LHCN-M2 (cell line): ENCODE results near the gene AIP. TPM values are rescaled to one million over a fixed set of nuclear protein-coding genes. Genes with fewer than 3 reads are reported as not detected.
"Not testable (repeated sequence)": the region's sequence is repeated elsewhere in the genome, so short reads cannot be mapped to it uniquely, and the experiment has no call there.

ENCODE experiments used
- DNase-seq: peaks from one replicate; pipeline ENCODE4 v3.0.0-alpha.2; 2012; ENCODE audit warnings: low read depth
- total RNA-seq: library from RNA; depleted of rRNA; stranded (reverse); fragments of >200 nt; gene quantifications from 2 replicates; pipeline ENCODE4 v1.2.3, GENCODE V29; 2014

AIP gene
- total RNA-seq, 1 experiment from 2014 or later, result 78.2 TPM

GRCh38 chr11:67505605-67506396 lies 23.0 kb downstream of the AIP start:
- peak; percentile 97 for DNase-seq

DNA sequence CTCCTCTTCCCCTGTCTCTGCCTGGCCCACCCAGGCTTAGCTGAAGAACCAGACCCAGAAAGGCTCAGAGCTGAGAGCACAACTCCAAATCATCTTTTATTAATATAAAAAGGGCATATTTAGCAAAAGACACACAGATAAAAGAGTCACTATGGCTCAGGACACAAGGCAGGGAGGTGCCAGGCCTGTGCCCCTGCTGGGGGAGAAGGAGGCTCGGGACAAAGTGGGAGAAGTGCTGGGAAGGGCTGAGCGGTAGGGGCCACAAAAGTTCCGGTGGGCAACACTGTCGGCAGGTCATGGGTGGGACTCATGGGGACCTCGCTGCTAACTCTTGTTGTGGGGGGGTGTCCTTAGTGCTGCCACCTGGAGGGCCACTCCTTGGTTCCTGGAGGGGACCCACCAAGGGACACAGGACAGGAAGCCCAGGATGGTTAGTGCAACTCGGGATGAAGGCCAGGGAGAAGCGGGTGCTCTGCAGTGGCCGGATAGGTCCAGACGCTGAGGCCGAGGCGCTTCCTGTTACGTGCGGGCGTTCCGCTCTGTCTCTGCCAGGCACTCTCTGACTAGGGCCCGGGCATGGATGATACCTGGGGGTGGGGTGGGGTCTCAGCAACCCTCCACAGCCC lies 23.7 kb downstream of the AIP start:
- DNase-seq, result no peak

DNA sequence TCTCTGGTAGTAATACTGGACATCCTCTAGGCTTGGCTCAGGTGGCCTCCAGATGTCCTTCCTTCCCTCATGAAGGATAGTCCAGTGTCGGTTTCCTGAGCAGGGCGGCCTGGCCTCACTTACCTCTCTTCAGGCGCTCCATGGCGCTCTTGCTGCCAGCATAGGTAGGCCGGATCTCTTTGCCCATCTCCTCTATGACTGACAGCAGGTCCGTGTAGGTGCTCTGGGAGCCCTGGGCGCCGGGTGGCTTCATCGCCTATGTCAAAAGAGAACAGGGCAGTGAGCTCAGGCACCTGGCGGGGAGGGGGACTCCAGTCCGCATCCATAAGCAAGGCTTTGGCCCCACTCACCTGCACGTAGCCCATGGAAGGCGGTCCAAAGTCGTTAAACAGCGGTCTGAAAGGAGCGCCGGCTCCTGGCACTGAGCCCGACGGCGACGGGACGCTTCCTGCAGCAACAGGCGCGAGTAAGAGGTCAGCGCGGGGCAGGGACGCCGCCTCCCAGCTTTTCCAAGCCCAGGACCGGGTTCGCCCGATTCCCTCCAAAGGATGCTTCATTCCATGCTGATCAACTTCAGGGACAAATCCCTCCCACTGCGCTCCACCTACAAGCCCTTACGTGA lies 24.5 kb downstream of the AIP start:
- no peak for DNase-seq

GRCh38 chr11:67507864-67508485 lies 25.1 kb downstream of the AIP start, which contains the start of gene CDK2AP2:
TSS of gene CDK2AP2 (minus strand) at chr11:67508162. CDS start at chr11:67508082, 80 bp downstream.
- peak; percentile 99 for DNase-seq

DNA sequence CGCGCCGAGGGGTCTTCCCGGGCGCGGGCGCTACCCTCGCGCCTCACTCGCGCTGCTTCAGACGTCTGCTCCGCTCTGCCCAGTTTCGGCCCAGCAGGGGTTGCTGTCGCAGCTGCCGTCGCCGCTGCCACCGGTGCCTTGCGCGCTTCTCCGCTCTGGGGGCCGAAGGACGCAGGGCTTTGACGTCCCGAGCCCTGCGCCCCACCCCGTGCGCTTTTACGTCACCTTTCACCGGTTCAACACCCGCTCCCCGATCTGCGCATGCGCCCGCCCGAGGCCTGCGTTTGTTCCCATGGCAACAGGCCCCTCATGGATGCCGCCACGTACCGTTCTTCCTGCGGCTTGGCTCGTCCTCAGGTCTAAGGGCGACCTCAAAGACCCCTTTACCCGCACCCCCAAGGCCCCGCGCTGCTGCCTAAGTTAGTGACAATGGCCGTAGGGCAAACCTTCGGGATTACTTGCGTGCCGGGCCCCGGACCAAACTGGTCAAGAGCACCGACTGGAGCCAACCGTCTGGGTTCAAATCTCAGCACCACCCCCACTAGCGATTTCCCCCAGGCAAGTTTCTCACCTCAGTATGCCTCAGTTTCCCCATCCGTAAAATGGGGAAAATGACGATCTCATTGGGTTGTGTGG lies 25.8 kb downstream of the AIP start:
- DNase-seq, result peak; percentile 92

DNA sequence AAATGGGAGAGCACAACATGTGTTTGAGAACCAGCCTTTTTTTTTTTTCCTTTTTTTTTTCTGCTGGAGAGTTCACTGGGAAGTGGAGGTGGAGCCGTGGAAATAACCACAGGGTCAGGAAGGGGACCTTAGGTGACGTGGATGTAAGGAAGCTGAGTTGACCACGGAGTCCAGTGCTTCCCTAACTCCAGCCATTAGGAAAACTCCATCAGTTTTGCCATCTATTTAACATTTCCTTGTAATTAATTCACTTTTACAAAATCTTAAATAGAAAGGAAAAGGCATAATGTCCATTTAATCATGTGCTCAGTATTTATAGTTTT lies 27.2 kb downstream of the AIP start:
- peak; percentile 6 for DNase-seq

DNA sequence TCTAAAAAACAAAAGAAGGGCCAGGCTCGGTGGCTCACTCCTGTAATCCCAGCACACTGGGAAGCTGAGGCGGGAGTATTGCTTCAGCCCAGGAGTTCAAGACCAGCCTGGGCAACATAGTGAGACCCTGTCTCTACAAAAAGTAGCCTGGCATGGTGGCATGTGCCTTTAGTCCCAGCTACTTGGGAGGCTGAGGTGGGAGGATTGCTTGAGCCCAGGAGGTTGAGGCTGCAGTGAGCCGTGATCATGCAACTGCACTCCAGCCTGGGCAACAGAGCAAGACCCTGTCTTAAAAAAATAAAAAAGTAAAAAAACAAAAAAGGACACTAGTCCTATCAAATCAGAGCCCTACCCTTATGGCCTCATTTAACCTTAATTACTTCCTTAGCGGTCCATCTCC lies 28.7 kb downstream of the AIP start:
- not testable (repeated sequence) for DNase-seq

- DNase-seq, result no peak
Observed at GRCh38 chr11:67514116-67514515, 31.3 kb downstream of the AIP start.

GRCh38 chr11:67516806-67517205 lies 34.0 kb downstream of the AIP start:
- no peak for DNase-seq

- DNase-seq, result no peak
Observed at GRCh38 chr11:67517784-67518552, 35.1 kb downstream of the AIP start.

DNA sequence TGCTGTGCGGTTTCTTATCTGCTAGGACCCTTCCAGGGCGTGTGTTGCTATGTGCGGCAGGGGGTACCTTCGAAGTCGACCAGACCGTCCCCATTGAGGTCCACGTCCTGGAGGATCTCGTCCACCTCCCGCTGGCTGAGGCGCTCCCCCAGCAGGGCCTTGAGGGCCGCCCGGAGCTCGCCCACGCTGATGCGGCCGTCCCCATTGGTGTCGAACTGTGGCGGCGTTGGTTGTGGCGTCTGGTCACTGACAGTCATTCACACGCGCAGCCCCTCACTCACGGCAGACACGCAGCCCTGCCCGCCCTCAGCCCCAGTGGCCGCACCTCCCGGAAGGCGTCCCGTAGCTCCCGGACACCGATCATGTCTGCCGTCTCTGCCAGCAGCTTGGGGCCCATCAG lies 36.9 kb downstream of the AIP start:
- DNase-seq, result no peak

DNA sequence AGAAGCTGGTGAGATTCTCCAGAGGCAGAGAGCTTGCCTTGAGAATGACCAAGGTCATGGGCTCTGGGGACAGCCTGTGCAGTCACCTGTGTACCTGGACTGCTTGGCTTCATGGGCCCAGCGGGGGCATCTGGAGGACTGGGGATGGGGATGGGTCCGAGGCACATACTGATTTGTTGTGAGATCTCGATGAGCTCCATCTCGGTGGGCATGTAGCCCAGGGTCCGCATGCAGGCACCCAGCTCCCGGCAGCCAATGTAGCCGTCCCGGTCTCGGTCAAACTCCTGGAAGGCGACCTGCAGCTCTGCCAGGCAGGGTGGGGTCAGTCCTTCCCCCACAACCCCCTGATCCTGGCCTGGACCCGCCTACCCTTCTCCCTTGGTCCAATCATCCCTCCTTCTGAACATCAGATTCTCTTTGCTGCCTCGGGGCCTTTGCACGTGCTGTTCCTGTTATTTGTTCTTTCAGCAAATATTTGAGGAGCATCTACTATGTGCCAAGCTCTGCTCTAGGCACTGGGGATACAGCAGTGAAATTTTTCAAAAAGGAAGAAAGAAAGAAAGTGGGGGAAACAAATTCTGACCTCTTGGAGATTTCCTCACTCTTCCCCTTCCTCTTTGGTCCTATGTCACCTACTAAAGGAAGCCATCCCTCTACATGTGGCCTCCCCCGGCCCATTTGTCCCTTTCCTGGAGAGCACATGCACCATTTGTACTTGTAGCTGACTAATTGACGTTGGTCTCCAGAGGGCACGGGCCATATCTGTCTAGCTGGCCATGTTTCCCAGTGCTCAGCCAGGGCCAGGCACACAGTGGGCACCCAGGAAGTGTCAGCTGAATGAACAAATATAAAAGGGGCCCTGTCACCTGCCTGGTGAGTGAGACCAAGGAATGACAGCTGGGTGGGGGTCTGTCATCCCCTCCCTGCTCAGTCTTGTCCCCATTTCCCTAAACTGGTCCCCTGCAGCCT lies 38.3 kb downstream of the AIP start:
- DNase-seq, result no peak

DNA sequence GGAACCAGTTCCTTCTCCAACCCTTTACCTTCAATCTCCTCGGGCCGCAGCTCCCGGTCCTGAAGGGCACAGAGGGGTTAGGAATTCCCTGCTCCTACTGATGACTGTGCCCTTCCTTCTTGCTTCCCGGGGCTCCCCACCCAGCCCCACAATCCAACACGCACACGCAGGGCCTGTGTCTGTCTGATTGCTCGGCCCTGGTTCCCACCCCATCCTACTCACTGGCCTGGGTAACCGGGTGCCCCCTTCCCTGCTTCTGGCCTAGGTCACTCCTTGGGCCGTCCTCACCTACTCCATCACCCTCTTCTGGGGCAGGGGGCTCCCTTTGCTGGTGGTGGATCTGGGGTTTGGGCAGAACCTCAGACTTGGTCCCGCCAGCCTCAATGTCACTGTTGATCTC lies 39.1 kb downstream of the AIP start:
- no peak for DNase-seq

- no peak for DNase-seq
Observed at GRCh38 chr11:67522338-67522737, 39.5 kb downstream of the AIP start.

DNA sequence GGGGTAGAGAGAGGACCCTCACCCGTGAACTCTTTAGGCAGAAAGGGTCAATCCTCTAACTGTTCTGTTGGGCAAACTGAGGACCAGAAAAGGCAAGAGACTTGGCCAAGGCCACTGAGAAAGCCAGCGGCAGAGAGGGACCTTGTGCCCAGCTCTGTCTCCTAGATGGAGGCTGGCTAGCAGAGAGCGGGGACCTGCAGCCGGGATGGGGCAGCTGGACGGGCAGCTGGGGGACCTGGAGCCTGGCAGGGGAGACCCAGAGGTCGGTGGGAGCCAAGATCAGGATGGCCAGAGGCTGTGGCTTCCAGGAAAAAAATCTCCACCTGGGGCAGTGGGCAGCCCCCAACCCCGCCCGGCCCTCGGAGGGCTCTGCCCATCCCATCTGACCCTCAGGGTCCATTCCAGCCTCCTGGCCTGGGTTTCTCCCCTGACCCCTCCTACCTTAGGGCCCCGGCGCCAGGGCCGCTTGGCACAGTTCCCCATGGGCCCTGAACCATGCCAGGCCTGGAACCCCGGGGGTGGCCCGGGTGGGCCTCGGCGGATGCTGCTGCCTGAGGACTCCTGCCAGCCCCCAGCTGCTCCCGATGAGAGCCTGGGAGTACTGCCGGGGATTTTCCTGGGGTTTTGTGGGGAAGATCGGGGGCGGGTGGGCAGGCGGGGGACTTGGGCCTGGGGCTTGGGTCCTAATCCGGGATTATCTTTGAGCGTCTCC lies 40.2 kb downstream of the AIP start, which contains the start of gene CABP2:
Gene CABP2, minus strand, starts transcription at position 603 of the 712 bp plus-strand sequence. Its CDS starts 120 bp downstream, at position 483.
- DNase-seq, result no peak

DNA sequence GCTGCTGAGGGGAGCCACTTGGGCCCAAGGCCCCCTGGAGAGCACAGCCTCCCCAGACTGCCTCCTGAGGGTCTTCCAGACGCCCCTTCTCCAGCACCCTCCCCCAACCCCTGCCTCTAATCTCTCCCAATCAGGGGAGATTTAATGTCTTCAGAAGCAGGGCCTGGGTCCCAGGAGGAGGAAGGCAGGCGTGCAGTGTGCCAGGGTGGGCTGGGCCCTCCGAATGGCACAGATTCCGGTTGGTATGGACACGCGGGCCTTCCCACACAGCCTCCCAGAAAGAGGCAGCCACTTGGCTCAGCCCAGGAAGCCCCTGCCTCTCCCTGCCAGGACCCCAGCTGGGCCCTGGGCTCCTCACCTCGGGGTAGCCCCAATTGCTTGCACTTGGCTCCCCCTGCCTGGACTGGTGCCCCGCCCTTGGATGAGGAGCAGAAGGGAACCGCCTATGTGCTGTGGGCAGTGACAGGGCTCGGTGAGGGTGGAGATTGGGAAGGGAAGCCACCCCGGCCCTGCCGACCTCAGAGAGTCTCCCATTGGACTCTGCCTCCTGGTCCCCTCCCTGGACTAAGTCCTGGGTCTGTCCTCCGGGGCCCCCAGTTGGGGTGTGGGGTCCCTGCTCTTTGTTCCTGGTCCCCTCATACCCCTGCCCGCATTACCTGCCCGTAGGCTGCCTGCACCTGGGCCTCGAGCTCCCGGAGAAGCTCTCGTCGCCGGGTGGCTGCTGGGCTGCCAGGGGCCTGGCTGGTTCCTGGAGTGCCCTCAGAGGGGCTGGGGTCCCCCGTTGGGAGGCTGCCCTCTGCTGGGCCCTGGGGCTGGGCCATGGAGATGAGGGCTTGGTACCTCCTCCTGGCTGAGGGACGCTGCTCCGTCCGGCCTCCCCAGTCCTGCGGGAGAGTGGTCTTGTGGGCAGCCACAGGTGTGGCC lies 41.0 kb downstream of the AIP start:
- DNase-seq, result no peak

DNA sequence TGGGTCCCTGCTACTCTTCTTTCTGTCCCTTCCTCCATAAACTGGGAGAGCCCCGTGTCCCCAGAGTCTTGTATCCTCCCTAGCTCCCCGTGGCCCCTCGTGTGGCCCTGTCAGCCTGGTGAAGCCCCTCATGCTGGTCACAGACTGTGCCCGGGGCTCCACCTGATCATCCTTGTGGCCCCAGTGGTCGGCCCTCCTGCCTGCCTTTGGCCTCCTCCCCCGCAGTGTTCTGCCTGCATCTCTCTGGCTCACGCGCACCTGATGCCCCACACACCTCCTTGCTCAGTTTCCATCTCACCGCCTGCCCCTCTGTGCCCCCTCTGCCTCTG lies 41.6 kb downstream of the AIP start:
- DNase-seq, result no peak
